Measurements from ENCODE around the gene KANTR. TPM values are rescaled to one million over a fixed set of nuclear protein-coding genes. Genes with fewer than 3 reads are reported as not detected.

KANTR gene
- 7.5 and 8.5 TPM in 2 replicates for total RNA-seq

DNA sequence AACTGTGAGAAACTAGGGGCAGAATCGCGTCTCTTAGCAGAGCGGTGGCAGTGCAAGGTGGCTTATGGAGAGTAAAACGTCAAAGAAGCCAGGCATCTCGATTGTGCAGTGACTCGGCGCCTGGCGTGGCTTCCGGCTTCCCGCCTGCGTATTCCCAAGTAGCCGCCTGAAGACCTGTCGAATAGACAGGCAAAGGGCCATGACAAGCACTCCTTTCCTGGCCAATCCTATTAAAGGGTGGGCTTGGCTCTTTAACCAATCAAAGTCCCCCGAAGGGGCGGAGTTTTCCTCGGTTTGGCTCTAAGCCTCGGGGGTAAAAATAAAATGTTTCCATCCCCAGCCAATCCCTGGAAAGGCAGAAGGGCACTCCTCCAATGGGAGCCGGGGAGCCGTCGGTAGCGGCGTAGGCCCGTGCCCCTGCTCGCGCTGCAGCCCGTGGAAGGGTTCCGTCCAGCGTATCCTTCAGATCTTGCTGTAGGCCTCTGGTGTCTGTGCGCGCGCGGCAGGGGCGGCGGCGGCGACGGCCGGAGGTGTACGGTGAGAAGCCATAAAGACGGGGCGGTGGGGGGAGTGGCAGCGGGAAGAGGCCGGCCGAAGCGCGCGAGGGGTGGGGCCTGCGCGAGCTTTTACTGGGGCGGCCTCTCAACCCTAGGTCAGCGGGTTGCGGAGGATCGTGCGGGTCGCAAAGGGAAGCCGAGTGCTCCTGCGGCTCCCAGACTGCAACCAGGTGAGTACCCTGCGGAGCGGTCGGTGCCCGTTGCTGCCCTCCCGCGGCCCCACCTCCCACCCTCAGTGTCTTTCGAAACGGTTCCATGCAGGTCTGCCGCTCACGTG lies at the start of gene KANTR:
KANTR (plus strand) TSS at position 395 of the 834 bp plus-strand sequence. CDS start 30,131 bp downstream, outside the sequence.

DNA sequence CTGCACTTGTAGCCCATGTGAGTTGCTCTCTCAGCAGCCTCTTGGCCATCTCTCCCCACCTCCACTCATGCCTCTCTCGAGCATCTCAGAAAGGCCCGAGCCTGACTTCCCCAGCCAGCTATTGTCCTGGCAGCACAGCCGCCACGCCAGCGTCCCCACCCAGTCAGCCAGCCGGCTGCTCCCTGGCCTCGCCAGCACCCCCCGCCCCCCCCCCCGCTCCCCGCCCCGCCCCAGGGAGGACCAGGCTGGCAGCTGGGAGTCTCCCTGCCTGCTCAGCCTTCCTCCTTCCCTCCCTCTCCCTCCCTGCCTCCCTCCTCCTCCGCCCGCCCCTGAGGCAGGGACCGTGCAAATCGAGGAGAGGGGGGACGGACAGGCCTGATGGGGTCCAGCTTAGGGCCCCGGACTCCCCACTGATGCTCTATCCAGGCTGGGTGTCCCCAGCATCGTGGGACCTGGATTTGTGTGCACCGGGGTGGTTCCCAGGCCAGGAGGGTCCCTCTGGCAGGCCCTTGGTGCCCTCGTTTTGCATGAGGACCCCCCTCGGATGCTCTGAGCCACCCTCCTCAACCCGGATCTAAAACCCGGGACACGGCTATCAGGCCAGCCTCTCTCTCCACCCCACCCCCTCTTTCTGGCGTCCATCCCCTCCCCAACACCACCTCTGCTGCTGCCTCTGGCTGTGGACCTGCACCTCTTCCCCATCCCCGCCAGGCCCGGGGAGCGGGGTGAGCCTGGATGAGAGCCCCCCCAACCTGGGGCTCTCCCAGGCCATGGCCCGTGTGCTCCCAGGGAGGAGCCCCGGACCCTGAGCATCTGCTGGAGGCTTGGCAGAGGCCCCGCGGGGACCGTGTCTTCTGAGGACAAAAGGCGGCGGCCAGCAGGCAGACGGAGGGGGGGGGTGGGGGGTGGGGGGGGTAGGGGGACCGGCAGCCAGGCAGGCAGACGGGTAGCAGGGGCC lies 45.5 kb upstream of the KANTR start, which contains the start of gene GPR173:
GPR173 (plus strand) TSS at position 621 of the 958 bp plus-strand sequence. CDS start 27,833 bp downstream, outside the sequence.

GRCh38 chrX:53081925-53082772 lies 11.8 kb upstream of the KANTR start, which contains the start of gene TSPYL2:
TSS of gene TSPYL2 (plus strand) at chrX:53082367. CDS start at chrX:53082499, 132 bp downstream.

Other genes starting within 250 kb of the KANTR start
- not detected in 2 replicates for gene XAGE3, start 226.1 kb upstream of the KANTR start, total RNA-seq
- 12.1 and 12.9 TPM in 2 replicates for gene FAM156B, start 196.8 kb upstream of the KANTR start, total RNA-seq
- 8.8 and 14.5 TPM in 2 replicates for gene FAM156A, start 135.6 kb upstream of the KANTR start, total RNA-seq
- gene GPR173, start 45.4 kb upstream of the KANTR start, total RNA-seq, result 1.6 and 1.7 TPM in 2 replicates
- 23.7 and 24.7 TPM in 2 replicates for gene TSPYL2, start 11.8 kb upstream of the KANTR start, total RNA-seq
- 63.4 and 81.4 TPM in 2 replicates for gene KDM5C, start 131.1 kb downstream of the KANTR start, total RNA-seq
- gene IQSEC2, start 187.4 kb downstream of the KANTR start, total RNA-seq, result 5.1 and 7.4 TPM in 2 replicates